K562 (cell line): ENCODE results near the gene VPREB1. TPM values are rescaled to one million over a fixed set of nuclear protein-coding genes. Genes with fewer than 3 reads are reported as not detected.
A peak's percentile ranks its signal among the peaks of the same experiment; 100 is the strongest.

Experiments used
- BACH1 ChIP-seq: fragments of 200-800 bp; sonication (Bioruptor generic); IDR thresholded peaks from 2 replicates; pipeline ENCODE4 v1.6.1; 2016; ENCODE audit warnings: missing genetic modification characterization, missing compliant biosample characterization
- CEBPZ ChIP-seq: fragments of 150-350 bp; IDR thresholded peaks from 2 replicates; pipeline ENCODE4 v1.6.1; 2014; ENCODE audit warnings: low read depth, mild to moderate bottlenecking, low read length, borderline replicate concordance
- ELK1 ChIP-seq: sonication (generic); formaldehyde crosslinking; IDR thresholded peaks from 2 replicates; pipeline ENCODE4 v1.8.1; 2022; ENCODE audit warnings: missing genetic modification reagents
- EWSR1 ChIP-seq: fragments of 450-650 bp; IDR thresholded peaks from 2 replicates; pipeline ENCODE4 v1.6.1; 2018; ENCODE audit warnings: borderline replicate concordance, mild to moderate bottlenecking, low read depth, moderate library complexity; ENCODE audit not compliant: partially characterized antibody
- MYNN ChIP-seq, 2 experiments: sonication (generic); formaldehyde crosslinking in 1 of 2; IDR thresholded peaks; 2 replicates each; pipeline versions ENCODE4 v1.5.0 to v1.6.1; 2016 to 2020; ENCODE audit warnings: antibody characterized with exemption in 1 of 2, missing genetic modification reagents in 1 of 2
- NR2C1 ChIP-seq, 2 experiments: fragments of 450-650 bp; IDR thresholded peaks; 2 replicates each; pipeline ENCODE4 v1.6.1; 2017; ENCODE audit warnings: mild to moderate bottlenecking in 2 of 2, antibody characterized with exemption in 1 of 2, inconsistent platforms in 1 of 2, missing compliant biosample characterization in 1 of 2, missing genetic modification characterization in 1 of 2
- RAD51 ChIP-seq: fragments of 450-650 bp; IDR thresholded peaks from 2 replicates; pipeline ENCODE4 v1.7.1; 2016; ENCODE audit warnings: low read depth, mild to moderate bottlenecking, borderline replicate concordance
- XRCC3 ChIP-seq: fragments of 450-650 bp; IDR thresholded peaks from 2 replicates; pipeline ENCODE4 v1.6.1; 2017; ENCODE audit warnings: mild to moderate bottlenecking, moderate library complexity
- ZC3H11A ChIP-seq: IDR thresholded peaks from 2 replicates; pipeline ENCODE4 v1.6.1; 2012; ENCODE audit warnings: low read depth, low read length, improper control_type of control experiment
- polyA plus RNA-seq, 8 experiments: library from polyadenylated mRNA; depleted of rRNA in 4 of 8; stranded (reverse) in 5 of 8; unstranded in 3 of 8; fragments of >200 nt; fragmentation: Nextera tagmentation in 2 of 8; fragmentation: Illumina TruSeq in 1 of 8; extraction: Ambion mirVana in 2 of 8; extraction: Trizol in 1 of 8; gene quantifications; 2 replicates each; pipeline versions ENCODE4 v1.2.1 to v1.2.3, GENCODE V29; 2011 to 2014; ENCODE audit warnings: inconsistent platforms in 1 of 8, missing spikeins in 1 of 8
- total RNA-seq, 7 experiments: library from RNA; depleted of rRNA in 6 of 7; stranded (reverse); fragments of >200 nt in 6 of 7; fragmentation: Illumina TruSeq in 2 of 7; extraction: Trizol in 2 of 7; gene quantifications; 2 replicates each; pipeline versions ENCODE4 v1.2.1 to v1.2.3, GENCODE V29; 2011 to 2021; ENCODE audit warnings: low replicate concordance in 1 of 7
- TF ChIP-seq, protein P1 (sequence below): sonication (generic); formaldehyde crosslinking; IDR thresholded peaks from 2 replicates; pipeline ENCODE4 v1.8.0; 2023; ENCODE audit warnings: missing genetic modification reagents, mild to moderate bottlenecking, borderline replicate concordance
- TF ChIP-seq, protein P2 (sequence below): fragments of 200-400 bp; formaldehyde crosslinking; IDR thresholded peaks from 2 replicates; pipeline ENCODE4 v1.6.1; 2017; ENCODE audit warnings: mild to moderate bottlenecking, low read depth, low read length, moderate library complexity
- TF ChIP-seq, protein P3 (sequence below): sonication (generic); formaldehyde crosslinking; IDR thresholded peaks from 2 replicates; pipeline ENCODE4 v1.8.0; 2022; ENCODE audit warnings: mild to moderate bottlenecking, missing genetic modification reagents

VPREB1 gene
- total and polyA plus RNA-seq, 9 of the 15 experiments (the other 6 are each of a cell fraction or from before 2014, with no cell fraction given): not detected

GRCh38 chr22:22201185-22201929 is 43.2 kb upstream of the VPREB1 start (continued):
- TF ChIP-seq NR2C1 (IDR thresholded peaks at IDR 0.05): no peak
- TF ChIP-seq NR2C1 (tag; IDR thresholded peaks at IDR 0.05): no peak
- no peak for TF ChIP-seq MYNN (IDR thresholded peaks at IDR 0.05)
- peak; percentile 61; the same call in 1 of the 2 replicates for TF ChIP-seq MYNN (CRISPR knock-in tag; IDR thresholded peaks at IDR 0.05)
- peak; percentile 91; the same call in 1 of the 2 replicates for TF ChIP-seq ZC3H11A
- TF ChIP-seq XRCC3: no peak
- no peak for TF ChIP-seq BACH1 (tag)
- TF ChIP-seq CEBPZ: no peak
- no peak for TF ChIP-seq EWSR1
- TF ChIP-seq, protein P1, sequence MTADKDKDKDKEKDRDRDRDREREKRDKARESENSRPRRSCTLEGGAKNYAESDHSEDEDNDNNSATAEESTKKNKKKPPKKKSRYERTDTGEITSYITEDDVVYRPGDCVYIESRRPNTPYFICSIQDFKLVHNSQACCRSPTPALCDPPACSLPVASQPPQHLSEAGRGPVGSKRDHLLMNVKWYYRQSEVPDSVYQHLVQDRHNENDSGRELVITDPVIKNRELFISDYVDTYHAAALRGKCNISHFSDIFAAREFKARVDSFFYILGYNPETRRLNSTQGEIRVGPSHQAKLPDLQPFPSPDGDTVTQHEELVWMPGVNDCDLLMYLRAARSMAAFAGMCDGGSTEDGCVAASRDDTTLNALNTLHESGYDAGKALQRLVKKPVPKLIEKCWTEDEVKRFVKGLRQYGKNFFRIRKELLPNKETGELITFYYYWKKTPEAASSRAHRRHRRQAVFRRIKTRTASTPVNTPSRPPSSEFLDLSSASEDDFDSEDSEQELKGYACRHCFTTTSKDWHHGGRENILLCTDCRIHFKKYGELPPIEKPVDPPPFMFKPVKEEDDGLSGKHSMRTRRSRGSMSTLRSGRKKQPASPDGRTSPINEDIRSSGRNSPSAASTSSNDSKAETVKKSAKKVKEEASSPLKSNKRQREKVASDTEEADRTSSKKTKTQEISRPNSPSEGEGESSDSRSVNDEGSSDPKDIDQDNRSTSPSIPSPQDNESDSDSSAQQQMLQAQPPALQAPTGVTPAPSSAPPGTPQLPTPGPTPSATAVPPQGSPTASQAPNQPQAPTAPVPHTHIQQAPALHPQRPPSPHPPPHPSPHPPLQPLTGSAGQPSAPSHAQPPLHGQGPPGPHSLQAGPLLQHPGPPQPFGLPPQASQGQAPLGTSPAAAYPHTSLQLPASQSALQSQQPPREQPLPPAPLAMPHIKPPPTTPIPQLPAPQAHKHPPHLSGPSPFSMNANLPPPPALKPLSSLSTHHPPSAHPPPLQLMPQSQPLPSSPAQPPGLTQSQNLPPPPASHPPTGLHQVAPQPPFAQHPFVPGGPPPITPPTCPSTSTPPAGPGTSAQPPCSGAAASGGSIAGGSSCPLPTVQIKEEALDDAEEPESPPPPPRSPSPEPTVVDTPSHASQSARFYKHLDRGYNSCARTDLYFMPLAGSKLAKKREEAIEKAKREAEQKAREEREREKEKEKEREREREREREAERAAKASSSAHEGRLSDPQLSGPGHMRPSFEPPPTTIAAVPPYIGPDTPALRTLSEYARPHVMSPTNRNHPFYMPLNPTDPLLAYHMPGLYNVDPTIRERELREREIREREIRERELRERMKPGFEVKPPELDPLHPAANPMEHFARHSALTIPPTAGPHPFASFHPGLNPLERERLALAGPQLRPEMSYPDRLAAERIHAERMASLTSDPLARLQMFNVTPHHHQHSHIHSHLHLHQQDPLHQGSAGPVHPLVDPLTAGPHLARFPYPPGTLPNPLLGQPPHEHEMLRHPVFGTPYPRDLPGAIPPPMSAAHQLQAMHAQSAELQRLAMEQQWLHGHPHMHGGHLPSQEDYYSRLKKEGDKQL: no peak; the same call in 1 of the 2 replicates
- TF ChIP-seq RAD51: no peak; the same call in 1 of the 2 replicates
- TF ChIP-seq, protein P2, sequence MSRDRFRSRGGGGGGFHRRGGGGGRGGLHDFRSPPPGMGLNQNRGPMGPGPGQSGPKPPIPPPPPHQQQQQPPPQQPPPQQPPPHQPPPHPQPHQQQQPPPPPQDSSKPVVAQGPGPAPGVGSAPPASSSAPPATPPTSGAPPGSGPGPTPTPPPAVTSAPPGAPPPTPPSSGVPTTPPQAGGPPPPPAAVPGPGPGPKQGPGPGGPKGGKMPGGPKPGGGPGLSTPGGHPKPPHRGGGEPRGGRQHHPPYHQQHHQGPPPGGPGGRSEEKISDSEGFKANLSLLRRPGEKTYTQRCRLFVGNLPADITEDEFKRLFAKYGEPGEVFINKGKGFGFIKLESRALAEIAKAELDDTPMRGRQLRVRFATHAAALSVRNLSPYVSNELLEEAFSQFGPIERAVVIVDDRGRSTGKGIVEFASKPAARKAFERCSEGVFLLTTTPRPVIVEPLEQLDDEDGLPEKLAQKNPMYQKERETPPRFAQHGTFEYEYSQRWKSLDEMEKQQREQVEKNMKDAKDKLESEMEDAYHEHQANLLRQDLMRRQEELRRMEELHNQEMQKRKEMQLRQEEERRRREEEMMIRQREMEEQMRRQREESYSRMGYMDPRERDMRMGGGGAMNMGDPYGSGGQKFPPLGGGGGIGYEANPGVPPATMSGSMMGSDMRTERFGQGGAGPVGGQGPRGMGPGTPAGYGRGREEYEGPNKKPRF: no peak
- no peak; the same call in 1 of the 2 replicates for TF ChIP-seq ELK1 (CRISPR knock-in tag)
- TF ChIP-seq, protein P3, sequence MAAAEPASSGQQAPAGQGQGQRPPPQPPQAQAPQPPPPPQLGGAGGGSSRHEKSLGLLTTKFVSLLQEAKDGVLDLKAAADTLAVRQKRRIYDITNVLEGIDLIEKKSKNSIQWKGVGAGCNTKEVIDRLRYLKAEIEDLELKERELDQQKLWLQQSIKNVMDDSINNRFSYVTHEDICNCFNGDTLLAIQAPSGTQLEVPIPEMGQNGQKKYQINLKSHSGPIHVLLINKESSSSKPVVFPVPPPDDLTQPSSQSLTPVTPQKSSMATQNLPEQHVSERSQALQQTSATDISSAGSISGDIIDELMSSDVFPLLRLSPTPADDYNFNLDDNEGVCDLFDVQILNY (CRISPR knock-in tag): no peak
